ENCODE measurements around the gene XPNPEP2. TPM values are rescaled to one million over a fixed set of nuclear protein-coding genes. Genes with fewer than 3 reads are reported as not detected.

XPNPEP2 gene
- total and polyA plus RNA-seq, 8 donors = 2.6 to 11.0 (median 7.1) TPM

- H3K27ac ChIP-seq = no peak overlapping the region
- no peaks in the 10 kb centered on the region for H3K36me3 ChIP-seq
- ATAC-seq (no peak), DNase-seq (no peak)
- intact Hi-C loops (cut with DNase I) = no loop called here
- H3K4me1 ChIP-seq = no peaks in the 10 kb centered on the region
- TF ChIP-seq CTCF (IDR thresholded peaks at IDR 0.05) = no peak
- no peaks in the 10 kb centered on the region for H3K9me3 ChIP-seq
- no peaks in the 10 kb centered on the region for H3K27me3 ChIP-seq
- no peak overlapping the region for H3K4me3 ChIP-seq
Measured at GRCh38 chrX:129694805-129695204, 44.0 kb upstream of the XPNPEP2 start.

- H3K27ac ChIP-seq = no peak overlapping the region
- no peaks in the 10 kb centered on the region for H3K9me3 ChIP-seq
- intact Hi-C loops (cut with DNase I) = no loop called here
- no peaks in the 10 kb centered on the region for H3K36me3 ChIP-seq
- H3K4me3 ChIP-seq = no peak overlapping the region
- no peak for TF ChIP-seq CTCF (IDR thresholded peaks at IDR 0.05)
- ATAC-seq (no peak), DNase-seq (no peak)
- H3K27me3 ChIP-seq = no peaks in the 10 kb centered on the region
- H3K4me1 ChIP-seq = no peaks in the 10 kb centered on the region
Measured at GRCh38 chrX:129695535-129695934, 43.2 kb upstream of the XPNPEP2 start.

- no peak for TF ChIP-seq CTCF (IDR thresholded peaks at IDR 0.05)
Measured at GRCh38 chrX:129695937-129696336, 42.8 kb upstream of the XPNPEP2 start.

GRCh38 chrX:129696463-129697155 lies 42.2 kb upstream of the XPNPEP2 start:
- ATAC-seq = no peak
- no peaks in the 10 kb centered on the region for H3K36me3 ChIP-seq
- DNase-seq = no peak
- no peak overlapping the region for H3K27ac ChIP-seq
- no peak overlapping the region for H3K4me3 ChIP-seq
- intact Hi-C loops (cut with DNase I) = no loop called here
- no peak for TF ChIP-seq CTCF (IDR thresholded peaks at IDR 0.05)
- no peaks in the 10 kb centered on the region for H3K4me1 ChIP-seq
- H3K9me3 ChIP-seq = no peaks in the 10 kb centered on the region
- H3K27me3 ChIP-seq = no peaks in the 10 kb centered on the region

More at GRCh38 chrX:129695937-129696336, 42.8 kb upstream of the XPNPEP2 start:
- Histone ChIP-seq H3K27ac (no peak overlapping the region), H3K36me3 (no peaks in the 10 kb centered on the region), H3K4me3 (no peak overlapping the region), H3K27me3 (no peaks in the 10 kb centered on the region), H3K4me1 (no peaks in the 10 kb centered on the region), H3K9me3 (no peaks in the 10 kb centered on the region)
- no peak for DNase-seq
- intact Hi-C loops (cut with DNase I) = no loop called here
- ATAC-seq = no peak

- H3K27ac ChIP-seq = no peak overlapping the region
- no peak for DNase-seq
- H3K4me3 ChIP-seq = no peak overlapping the region
- H3K36me3 ChIP-seq = no peaks in the 10 kb centered on the region
- H3K9me3 ChIP-seq = no peaks in the 10 kb centered on the region
- intact Hi-C loops (cut with DNase I) = no loop called here
- H3K4me1 ChIP-seq = no peaks in the 10 kb centered on the region
- no peak for ATAC-seq
- no peak for TF ChIP-seq CTCF (IDR thresholded peaks at IDR 0.05)
- H3K27me3 ChIP-seq = no peaks in the 10 kb centered on the region
Measured at GRCh38 chrX:129697204-129697829, 41.5 kb upstream of the XPNPEP2 start.
